ENCODE data around the gene TBC1D22B. TPM values are rescaled to one million over a fixed set of nuclear protein-coding genes. Genes with fewer than 3 reads are reported as not detected.

Gene TBC1D22B
- total and polyA plus RNA-seq, 2 of the 13 experiments (the other 11 are each of a cell fraction or from before 2014, with no cell fraction given), result 9.7 to 12.9 TPM

DNA sequence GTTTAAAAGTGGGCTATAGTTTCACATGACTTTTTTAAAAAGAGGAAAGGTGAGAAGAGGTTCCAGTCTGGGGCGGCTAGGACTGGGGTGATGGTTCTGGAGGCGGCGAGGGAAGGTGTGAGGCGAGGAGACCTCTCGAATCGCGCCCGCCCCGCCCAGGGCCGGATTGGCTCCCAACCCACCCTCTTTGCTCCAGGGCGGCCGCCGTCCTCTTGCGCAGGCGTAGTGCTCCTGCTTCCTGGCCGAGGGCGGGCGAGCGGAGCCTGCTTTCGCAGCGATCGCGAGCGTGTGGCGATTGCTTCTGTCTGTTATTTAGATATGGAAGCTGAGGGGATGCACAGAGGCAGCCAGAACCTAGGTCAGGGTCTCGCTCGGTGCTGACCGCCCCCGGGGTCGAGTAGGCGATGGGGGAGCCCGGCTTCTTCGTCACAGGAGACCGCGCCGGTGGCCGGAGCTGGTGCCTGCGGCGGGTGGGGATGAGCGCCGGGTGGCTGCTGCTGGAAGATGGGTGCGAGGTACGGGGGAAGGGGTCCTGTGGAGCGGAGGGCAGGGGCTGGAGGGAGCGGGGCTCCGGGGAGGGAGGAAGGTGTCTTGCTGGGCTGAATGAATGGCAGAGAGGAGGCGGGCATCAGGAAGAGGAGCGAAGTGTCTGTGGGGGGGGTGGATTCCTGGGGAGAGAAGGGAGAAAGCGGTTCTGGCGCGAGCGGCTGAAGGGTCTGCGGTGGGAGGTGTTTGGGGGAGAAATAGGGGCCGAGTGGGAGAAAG lies 96.4 kb downstream of the TBC1D22B start, which contains the start of gene RNF8 (continued):
- TF ChIP-seq STAG1 (CRISPR knock-in tag; IDR thresholded peaks at IDR 0.05) (peak; percentile 15; the same call in 1 of the 2 replicates), ZNF563 (CRISPR knock-in tag; IDR thresholded peaks at IDR 0.05) (peak; percentile 74; the same call in 1 of the 2 replicates), ZNF777 (CRISPR knock-in tag; IDR thresholded peaks at IDR 0.05) (peak; percentile 24), XRCC5 (optimal IDR thresholded peaks at IDR 0.05; ENCODE audit: low read length) (peak; percentile 95), POGZ (CRISPR knock-in tag; IDR thresholded peaks at IDR 0.05) (peak; percentile 20; the same call in 1 of the 2 replicates), KLF16 (CRISPR knock-in tag; IDR thresholded peaks at IDR 0.05) (peak in 1 of 2 experiments; percentile 31; a peak in 1 of 4 replicates), ZFY (CRISPR knock-in tag; IDR thresholded peaks at IDR 0.05) (peak; percentile 66), FIP1L1 (IDR thresholded peaks at IDR 0.05; ENCODE audit: borderline replicate concordance, insufficient read depth, low read depth, low read length) (0 out of 2 replicates have a peak, but pooled peaks have one; percentile 54), YEATS2 (CRISPR knock-in tag; IDR thresholded peaks at IDR 0.05; ENCODE audit: borderline replicate concordance) (peak; percentile 23; the same call in 1 of the 2 replicates), ZMYM3 (CRISPR knock-in tag; IDR thresholded peaks at IDR 0.05) (no peak; the same call in 1 of the 2 replicates), ZNF232 (CRISPR knock-in tag; IDR thresholded peaks at IDR 0.05; ENCODE audit: borderline replicate concordance) (peak; percentile 90), FOXK2 (IDR thresholded peaks at IDR 0.05) (no peak)
- TF ChIP-seq, protein P1, sequence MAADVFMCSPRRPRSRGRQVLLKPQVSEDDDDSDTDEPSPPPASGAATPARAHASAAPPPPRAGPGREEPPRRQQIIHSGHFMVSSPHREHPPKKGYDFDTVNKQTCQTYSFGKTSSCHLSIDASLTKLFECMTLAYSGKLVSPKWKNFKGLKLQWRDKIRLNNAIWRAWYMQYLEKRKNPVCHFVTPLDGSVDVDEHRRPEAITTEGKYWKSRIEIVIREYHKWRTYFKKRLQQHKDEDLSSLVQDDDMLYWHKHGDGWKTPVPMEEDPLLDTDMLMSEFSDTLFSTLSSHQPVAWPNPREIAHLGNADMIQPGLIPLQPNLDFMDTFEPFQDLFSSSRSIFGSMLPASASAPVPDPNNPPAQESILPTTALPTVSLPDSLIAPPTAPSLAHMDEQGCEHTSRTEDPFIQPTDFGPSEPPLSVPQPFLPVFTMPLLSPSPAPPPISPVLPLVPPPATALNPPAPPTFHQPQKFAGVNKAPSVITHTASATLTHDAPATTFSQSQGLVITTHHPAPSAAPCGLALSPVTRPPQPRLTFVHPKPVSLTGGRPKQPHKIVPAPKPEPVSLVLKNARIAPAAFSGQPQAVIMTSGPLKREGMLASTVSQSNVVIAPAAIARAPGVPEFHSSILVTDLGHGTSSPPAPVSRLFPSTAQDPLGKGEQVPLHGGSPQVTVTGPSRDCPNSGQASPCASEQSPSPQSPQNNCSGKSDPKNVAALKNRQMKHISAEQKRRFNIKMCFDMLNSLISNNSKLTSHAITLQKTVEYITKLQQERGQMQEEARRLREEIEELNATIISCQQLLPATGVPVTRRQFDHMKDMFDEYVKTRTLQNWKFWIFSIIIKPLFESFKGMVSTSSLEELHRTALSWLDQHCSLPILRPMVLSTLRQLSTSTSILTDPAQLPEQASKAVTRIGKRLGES (CRISPR knock-in tag; IDR thresholded peaks at IDR 0.05; ENCODE audit: borderline replicate concordance), result no peak
- TF ChIP-seq, protein P2, sequence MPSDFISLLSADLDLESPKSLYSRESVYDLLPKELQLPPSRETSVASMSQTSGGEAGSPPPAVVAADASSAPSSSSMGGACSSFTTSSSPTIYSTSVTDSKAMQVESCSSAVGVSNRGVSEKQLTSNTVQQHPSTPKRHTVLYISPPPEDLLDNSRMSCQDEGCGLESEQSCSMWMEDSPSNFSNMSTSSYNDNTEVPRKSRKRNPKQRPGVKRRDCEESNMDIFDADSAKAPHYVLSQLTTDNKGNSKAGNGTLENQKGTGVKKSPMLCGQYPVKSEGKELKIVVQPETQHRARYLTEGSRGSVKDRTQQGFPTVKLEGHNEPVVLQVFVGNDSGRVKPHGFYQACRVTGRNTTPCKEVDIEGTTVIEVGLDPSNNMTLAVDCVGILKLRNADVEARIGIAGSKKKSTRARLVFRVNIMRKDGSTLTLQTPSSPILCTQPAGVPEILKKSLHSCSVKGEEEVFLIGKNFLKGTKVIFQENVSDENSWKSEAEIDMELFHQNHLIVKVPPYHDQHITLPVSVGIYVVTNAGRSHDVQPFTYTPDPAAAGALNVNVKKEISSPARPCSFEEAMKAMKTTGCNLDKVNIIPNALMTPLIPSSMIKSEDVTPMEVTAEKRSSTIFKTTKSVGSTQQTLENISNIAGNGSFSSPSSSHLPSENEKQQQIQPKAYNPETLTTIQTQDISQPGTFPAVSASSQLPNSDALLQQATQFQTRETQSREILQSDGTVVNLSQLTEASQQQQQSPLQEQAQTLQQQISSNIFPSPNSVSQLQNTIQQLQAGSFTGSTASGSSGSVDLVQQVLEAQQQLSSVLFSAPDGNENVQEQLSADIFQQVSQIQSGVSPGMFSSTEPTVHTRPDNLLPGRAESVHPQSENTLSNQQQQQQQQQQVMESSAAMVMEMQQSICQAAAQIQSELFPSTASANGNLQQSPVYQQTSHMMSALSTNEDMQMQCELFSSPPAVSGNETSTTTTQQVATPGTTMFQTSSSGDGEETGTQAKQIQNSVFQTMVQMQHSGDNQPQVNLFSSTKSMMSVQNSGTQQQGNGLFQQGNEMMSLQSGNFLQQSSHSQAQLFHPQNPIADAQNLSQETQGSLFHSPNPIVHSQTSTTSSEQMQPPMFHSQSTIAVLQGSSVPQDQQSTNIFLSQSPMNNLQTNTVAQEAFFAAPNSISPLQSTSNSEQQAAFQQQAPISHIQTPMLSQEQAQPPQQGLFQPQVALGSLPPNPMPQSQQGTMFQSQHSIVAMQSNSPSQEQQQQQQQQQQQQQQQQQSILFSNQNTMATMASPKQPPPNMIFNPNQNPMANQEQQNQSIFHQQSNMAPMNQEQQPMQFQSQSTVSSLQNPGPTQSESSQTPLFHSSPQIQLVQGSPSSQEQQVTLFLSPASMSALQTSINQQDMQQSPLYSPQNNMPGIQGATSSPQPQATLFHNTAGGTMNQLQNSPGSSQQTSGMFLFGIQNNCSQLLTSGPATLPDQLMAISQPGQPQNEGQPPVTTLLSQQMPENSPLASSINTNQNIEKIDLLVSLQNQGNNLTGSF (CRISPR knock-in tag; IDR thresholded peaks at IDR 0.05), result peak; percentile 65; the same call in 1 of the 2 replicates
- TF ChIP-seq, protein P3, sequence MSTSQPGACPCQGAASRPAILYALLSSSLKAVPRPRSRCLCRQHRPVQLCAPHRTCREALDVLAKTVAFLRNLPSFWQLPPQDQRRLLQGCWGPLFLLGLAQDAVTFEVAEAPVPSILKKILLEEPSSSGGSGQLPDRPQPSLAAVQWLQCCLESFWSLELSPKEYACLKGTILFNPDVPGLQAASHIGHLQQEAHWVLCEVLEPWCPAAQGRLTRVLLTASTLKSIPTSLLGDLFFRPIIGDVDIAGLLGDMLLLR (CRISPR knock-in tag; IDR thresholded peaks at IDR 0.05), result 0 out of 2 replicates have a peak, but pooled peaks have one; percentile 54
- TF ChIP-seq, protein P4, sequence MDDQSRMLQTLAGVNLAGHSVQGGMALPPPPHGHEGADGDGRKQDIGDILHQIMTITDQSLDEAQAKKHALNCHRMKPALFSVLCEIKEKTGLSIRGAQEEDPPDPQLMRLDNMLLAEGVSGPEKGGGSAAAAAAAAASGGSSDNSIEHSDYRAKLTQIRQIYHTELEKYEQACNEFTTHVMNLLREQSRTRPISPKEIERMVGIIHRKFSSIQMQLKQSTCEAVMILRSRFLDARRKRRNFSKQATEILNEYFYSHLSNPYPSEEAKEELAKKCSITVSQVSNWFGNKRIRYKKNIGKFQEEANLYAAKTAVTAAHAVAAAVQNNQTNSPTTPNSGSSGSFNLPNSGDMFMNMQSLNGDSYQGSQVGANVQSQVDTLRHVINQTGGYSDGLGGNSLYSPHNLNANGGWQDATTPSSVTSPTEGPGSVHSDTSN (CRISPR knock-in tag; IDR thresholded peaks at IDR 0.05; ENCODE audit: borderline replicate concordance), result peak; percentile 86
- TF ChIP-seq, protein P5, sequence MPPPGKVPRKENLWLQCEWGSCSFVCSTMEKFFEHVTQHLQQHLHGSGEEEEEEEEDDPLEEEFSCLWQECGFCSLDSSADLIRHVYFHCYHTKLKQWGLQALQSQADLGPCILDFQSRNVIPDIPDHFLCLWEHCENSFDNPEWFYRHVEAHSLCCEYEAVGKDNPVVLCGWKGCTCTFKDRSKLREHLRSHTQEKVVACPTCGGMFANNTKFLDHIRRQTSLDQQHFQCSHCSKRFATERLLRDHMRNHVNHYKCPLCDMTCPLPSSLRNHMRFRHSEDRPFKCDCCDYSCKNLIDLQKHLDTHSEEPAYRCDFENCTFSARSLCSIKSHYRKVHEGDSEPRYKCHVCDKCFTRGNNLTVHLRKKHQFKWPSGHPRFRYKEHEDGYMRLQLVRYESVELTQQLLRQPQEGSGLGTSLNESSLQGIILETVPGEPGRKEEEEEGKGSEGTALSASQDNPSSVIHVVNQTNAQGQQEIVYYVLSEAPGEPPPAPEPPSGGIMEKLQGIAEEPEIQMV (CRISPR knock-in tag; IDR thresholded peaks at IDR 0.05; ENCODE audit: low read depth), result peak; percentile 61; the same call in 1 of the 2 replicates

All from HepG2 (cell line).